Dermis microvascular lymphatic vessel endothelial cell (primary cell): ENCODE data around the gene KCNG3. TPM values are rescaled to one million over a fixed set of nuclear protein-coding genes. Genes with fewer than 3 reads are reported as not detected.

ENCODE experiments used
- DNase-seq, 2 donors: peaks; one replicate each; pipeline versions ENCODE4 v3.0.0 to v3.0.0-alpha.2; 2010; ENCODE audit warnings: low read depth in 2 of 2
- total RNA-seq: library from RNA; depleted of rRNA; stranded (reverse); fragments of >200 nt; gene quantifications from 2 replicates; pipeline ENCODE4 v1.2.1, GENCODE V29; 2014

Gene KCNG3
- total RNA-seq, 1 donor from 2014 or later: not detected

DNA sequence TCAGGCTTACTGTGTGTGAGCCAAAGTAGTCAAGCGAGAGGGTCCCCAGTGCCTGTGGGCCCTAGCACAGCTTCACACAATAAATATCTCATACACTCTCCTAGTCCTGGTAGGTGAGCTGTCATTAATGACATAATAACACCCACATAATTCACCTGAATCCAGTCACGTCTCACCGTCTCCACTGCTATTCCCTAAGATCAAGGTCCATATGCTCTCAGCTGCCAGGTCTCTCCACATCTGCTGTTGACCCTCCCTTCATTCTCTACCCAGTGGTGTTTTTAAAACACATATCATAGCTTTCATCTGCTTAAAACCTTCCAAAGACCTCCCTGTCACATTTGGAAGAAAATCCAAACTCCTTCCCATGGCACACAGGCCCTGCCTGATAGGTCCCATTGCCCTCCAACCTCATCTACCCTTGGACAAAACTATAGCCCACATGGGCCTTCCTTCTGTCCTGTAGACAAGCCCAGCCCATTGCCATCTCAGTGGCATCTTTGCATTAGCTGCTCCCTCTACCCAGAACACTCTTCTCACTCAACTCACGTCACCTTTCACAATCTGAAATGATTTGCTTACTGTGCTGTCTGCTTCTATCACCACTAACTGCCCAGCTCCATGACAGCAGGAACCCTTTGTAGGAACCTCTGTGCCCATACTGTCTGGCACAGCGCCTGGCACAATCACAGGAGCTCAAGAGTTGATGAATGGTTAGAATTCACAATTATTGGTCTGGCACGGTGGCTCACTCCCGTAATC, 7.5 kb downstream of the KCNG3 start:
- DNase-seq: no peak

DNA sequence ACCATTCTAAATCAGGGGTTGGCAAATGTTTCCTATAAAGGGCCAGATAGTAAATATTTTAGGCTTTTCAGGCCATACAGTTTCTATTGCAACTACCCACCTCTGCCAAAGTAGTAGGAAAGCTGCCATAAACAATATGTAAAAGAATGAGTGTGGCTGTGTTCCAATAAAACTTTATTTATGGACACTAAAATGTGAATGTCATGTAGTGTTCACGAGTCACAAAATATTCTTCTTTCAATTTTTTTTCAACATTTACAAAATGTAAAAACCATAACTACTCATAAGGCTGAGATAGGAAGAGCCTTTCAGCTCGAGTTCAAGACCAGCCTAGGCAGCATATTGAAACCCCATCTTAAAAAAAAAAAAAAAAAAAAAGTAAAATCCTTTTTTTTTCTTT, 13.4 kb downstream of the KCNG3 start:
- no peak for DNase-seq

DNA sequence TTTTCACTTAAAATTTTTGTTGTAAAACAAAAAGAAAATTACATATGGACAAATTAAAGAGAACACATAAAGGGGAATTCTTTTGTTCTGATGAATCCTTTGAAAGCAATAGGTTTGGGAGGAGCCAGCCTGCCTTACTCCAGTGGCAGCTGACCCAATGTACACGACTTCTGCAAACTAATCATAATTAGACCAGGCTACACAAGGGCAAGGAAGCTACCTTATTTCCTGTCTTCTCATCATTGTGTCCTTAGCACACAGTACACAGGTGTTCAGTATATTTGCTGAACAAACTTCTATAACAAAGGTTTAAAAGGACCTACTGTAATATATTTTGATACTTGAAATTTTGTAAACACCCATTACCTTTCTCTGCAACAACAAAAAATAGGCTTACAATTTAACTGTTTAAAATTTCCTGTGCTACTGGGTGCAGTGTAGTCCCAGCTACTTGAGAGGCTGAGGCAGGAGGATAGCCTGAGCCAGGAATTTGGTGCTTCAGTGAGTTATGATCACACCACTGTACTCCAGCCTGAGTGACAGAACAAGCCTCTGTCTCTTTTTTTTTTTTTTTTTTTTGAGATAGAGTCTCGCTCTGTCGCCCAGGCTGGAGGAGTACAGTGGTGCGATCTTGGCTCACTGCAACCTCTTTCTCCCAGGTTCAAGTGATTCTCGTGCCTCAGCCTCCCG, 18.9 kb downstream of the KCNG3 start:
- no peak for DNase-seq

DNA sequence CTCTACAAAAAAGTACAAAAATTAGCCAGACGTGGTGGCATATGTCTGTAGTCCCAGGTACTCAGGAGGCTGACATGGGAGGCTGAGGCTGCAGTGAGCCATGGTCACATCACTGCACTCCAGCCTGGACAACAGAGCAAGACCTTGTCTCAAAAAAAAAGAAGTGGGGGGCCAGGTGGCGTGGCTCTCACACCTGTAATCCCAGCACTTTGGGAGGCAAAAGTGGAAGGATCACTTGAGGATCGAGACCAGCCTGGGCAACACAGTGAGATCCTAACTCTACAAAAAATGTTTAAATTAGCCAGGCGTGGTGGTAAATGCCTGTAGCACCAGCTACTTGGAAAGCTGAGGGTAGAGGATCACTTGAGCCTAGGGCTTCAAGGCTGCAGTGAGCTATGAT, 23.1 kb downstream of the KCNG3 start:
- no peak for DNase-seq

- DNase-seq: no peak
Measured at GRCh38 chr2:42464631-42465030, 29.2 kb downstream of the KCNG3 start.

GRCh38 chr2:42463570-42463969, 30.2 kb downstream of the KCNG3 start:
- DNase-seq: no peak

GRCh38 chr2:42459296-42459695, 34.5 kb downstream of the KCNG3 start:
- no peak for DNase-seq

DNA sequence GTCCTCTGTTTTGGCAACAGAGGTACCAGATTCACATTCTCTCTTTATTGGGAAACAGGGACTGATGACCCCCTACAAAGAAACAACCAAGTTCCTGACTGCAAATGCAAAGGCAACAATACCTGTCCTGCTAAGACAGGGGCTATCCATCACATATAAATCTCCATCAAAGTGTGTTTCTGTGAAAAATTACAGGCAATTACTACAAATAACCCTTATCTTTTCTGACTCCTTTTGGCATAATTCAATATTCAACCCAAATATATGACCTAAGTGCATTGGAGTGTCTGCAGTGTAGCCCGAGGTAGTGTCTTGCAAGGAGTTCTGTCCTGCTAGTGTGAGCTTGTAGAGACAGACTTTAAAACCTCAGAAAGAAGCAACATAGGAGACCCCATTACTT, 35.4 kb downstream of the KCNG3 start:
- no peak for DNase-seq

GRCh38 chr2:42457011-42457410, 36.8 kb downstream of the KCNG3 start:
- DNase-seq: no peak

DNA sequence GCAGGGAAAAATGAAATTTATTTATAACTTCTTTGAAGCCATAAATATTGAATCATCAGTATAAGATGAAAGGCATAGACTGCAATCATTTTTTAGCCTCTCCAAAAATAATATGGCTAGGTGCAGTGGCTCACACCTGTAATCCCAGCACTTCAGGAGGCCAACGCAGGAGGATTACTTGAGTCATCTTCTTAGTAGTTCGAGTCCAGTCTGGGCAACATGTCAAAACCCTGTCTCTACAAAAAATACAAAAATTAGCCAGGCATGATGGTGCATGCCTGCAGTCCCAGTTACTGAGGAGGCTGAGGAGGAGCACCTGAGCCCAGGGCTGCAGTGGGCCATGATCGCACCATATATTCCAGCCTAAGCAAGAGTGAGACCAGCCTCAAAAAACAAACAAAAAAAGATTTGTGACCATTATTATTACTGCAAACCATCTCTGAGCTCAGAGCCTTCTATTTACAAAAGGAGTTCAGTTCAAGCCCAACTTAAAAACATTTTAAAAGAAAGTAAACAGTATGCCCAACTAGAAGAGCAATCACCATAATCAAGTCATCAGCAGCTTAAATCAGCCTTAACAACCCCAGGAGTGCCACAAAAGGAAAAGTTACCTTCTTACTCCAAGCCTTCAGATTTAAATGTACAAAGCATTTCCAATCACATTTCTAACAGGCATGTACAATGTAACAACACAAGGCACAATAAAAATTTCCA, 37.5 kb downstream of the KCNG3 start:
- DNase-seq: no peak

DNA sequence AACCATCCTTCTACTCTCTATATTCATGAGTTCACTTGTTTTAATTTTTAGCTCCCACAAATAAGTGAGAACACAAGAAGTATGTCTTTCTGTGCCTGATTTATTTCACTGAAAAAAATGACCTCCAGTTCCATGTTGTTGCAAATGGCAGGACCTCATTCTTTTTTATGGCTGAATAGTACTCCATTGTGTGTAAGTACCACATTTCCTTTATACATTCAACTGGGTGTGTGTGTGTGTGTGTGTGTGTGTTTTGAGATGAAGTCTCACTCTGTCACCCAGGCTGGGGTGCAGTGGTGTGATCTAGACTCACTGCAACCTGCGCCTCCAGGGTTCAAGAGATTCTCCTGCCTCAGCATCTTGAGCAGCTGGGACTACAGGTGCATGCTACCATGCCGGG, 41.2 kb downstream of the KCNG3 start:
- DNase-seq: no peak

DNA sequence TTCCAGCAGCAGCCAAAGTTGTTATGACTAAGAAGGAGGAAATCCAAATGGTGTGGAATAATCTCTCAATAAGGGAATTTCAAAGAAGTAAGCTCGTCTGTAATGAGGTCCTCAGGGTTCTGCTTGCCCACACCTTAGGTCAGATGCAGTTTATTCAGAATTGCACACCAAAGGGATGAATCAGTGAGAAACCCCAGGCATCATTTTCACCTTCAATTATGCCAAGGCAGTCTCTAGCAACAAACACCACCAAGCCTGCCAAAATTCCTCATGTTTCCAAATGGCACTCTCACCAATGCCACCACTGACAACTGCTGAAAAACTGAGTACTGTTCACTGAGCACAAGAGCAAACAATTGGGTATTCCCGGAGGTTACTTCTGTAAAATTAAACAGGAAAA, 43.6 kb downstream of the KCNG3 start:
- DNase-seq: no peak

GRCh38 chr2:42449163-42450087, 44.4 kb downstream of the KCNG3 start:
- no peak for DNase-seq

DNA sequence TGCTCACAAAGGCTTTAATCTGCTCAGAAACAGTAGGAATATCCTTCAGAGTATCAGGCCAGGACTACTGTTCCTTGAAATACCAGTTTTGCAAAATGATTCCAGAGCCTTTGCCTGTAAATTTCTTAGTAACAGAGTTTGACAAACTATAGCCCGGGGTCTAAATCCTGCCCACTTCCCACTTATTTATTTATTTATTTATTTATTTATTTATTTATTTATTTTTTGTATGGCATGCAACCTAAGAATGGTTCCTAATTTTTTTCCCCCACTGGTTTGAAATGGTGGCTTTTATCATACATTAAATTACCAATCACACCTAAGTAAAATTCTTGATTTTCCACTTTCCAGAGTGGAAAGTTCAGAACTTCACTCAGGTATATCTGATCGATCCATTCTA, 45.6 kb downstream of the KCNG3 start:
- DNase-seq: no peak

DNA sequence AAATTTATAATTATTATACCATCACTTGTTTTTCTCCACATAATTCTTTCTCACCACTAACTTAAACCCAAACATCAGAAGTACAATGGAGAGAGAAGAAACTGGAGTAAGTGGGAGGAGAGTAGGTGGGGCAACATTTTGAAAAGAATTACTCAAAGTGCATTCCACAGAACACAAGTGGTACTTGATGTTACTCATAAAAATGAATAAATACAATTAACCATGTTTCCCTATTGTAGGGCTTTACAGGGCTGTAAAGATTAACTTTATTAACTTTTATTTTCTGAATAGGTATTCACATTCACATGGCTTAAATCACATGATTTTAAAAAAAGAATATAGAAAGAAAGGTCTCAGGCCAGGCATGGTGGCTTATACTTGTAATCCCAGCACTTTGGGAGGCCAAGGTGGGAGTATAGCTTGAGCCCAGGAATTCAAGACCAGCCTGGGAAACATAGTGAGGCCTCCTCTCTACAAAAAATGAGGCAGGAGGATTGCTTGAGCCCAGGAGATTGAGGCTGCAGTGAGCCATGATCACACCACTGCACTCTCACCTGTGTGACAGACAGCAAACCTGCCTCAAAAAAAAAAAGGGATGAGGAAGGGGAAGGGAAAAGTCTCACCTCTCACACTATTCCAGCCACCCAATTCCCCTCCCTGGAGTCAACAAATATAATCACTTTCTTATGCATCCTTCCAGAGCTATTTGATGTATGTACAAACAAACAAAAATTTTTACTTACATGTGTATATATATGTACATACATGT, 47.1 kb downstream of the KCNG3 start:
- no peak for DNase-seq

DNA sequence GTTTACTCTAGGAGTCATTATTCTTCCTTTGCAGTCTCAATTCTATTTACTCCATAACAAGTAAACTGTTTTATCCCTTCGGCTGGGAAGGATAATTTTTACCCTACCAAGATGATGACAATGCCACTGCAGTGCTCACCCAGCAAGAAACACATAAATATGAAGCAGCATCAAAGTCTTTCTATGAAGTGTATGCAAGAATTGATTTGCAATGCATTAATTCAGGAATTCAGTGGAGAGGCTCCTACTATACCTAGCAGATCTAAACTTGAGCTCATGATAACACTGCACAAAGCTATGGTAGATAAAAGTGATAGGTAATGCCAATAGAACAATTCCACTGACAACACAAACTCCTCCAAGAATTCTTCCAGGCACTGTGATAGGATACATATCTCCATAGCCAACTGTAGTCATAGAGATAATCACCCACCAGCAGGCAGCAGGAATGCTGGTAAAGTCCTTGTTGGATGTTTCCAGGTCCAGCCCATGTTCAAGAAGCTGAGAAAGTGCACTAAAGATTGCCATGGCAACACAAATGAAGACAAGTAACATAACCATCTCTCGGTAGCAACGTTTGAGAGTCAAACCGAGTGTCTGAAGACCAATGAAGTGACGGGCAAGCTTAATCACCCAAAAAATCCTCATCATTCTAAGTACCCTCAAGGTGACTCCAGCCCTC, 49.9 kb downstream of the KCNG3 start:
- DNase-seq: no peak

GRCh38 chr2:42442774-42443173, 51.0 kb downstream of the KCNG3 start:
- DNase-seq: no peak

- no peak for DNase-seq
Measured at GRCh38 chr2:42438685-42439084, 55.1 kb downstream of the KCNG3 start.

GRCh38 chr2:42436370-42436769, 57.4 kb downstream of the KCNG3 start:
- DNase-seq: no peak

GRCh38 chr2:42435628-42436027, 58.2 kb downstream of the KCNG3 start:
- no peak for DNase-seq
